H9 (cell line): ENCODE measurements around the gene SERPINH1. TPM values are rescaled to one million over a fixed set of nuclear protein-coding genes. Genes with fewer than 3 reads are reported as not detected.

Experiments
- DNase-seq: peaks from one replicate; pipeline ENCODE4 v3.0.0-alpha.2; 2017
- H2AFZ ChIP-seq: one replicate; pipeline ENCODE4 v1.6.1; 2013; ENCODE audit warnings: mild to moderate bottlenecking, low read length, control low read depth, moderate library complexity
- H2AK5ac ChIP-seq: 2 replicates; pipeline ENCODE4 v1.6.1; 2013; ENCODE audit warnings: low read length, control low read depth, mixed read lengths; ENCODE audit not compliant: insufficient read length
- H2BK120ac ChIP-seq: one replicate; pipeline ENCODE4 v1.6.1; 2013; ENCODE audit warnings: low read depth, mild to moderate bottlenecking, low read length, control low read depth, inconsistent platforms; ENCODE audit not compliant: poor library complexity, severe bottlenecking
- H2BK12ac ChIP-seq: 2 replicates; pipeline ENCODE4 v1.6.1; 2013; ENCODE audit warnings: low read length, control low read depth, mixed read lengths, low read depth; ENCODE audit not compliant: insufficient read length
- H2BK15ac ChIP-seq: 2 replicates; pipeline ENCODE4 v1.6.1; 2013; ENCODE audit warnings: low read depth, low read length, control low read depth
- H2BK20ac ChIP-seq: one replicate; pipeline ENCODE4 v1.6.1; 2013; ENCODE audit warnings: low read depth, mild to moderate bottlenecking, low read length, control low read depth, inconsistent platforms; ENCODE audit not compliant: poor library complexity, severe bottlenecking
- H2BK5ac ChIP-seq: 2 replicates; pipeline ENCODE4 v1.6.1; 2013; ENCODE audit warnings: low read length, control low read depth, mixed read lengths; ENCODE audit not compliant: insufficient read length
- H3K14ac ChIP-seq: 2 replicates; pipeline ENCODE4 v1.6.1; 2013; ENCODE audit warnings: low read length, control low read depth; ENCODE audit not compliant: insufficient read depth
- H3K18ac ChIP-seq: 2 replicates; pipeline ENCODE4 v1.6.1; 2013; ENCODE audit warnings: low read depth, mild to moderate bottlenecking, mixed read lengths, low read length, control low read depth; ENCODE audit not compliant: insufficient read length
- H3K23ac ChIP-seq: 2 replicates; pipeline ENCODE4 v1.6.1; 2013; ENCODE audit warnings: low read length, control low read depth, mixed read lengths, low read depth; ENCODE audit not compliant: insufficient read length
- H3K23me2 ChIP-seq: 2 replicates; pipeline ENCODE4 v1.6.1; 2013; ENCODE audit warnings: low read depth, mild to moderate bottlenecking, mixed read lengths, low read length, control low read depth; ENCODE audit not compliant: insufficient read length, poor library complexity, severe bottlenecking
- H3K27ac ChIP-seq: 2 replicates; pipeline ENCODE4 v1.5.1; 2013; ENCODE audit warnings: low read length, control low read depth, mixed read lengths, low read depth; ENCODE audit not compliant: insufficient read length
- H3K27me3 ChIP-seq: 2 replicates; pipeline ENCODE4 v1.6.1; 2013; ENCODE audit warnings: low read length, control low read depth, inconsistent platforms; ENCODE audit not compliant: insufficient read depth
- H3K4ac ChIP-seq: 2 replicates; pipeline ENCODE4 v1.6.1; 2013; ENCODE audit warnings: low read depth, mild to moderate bottlenecking, control low read depth, inconsistent platforms, low read length, moderate library complexity
- H3K4me1 ChIP-seq: 2 replicates; pipeline ENCODE4 v1.6.1; 2013; ENCODE audit warnings: low read length, control low read depth, inconsistent platforms; ENCODE audit not compliant: insufficient read depth
- H3K4me2 ChIP-seq: 2 replicates; pipeline ENCODE4 v1.6.1; 2013; ENCODE audit warnings: low read length, control low read depth, mixed read lengths; ENCODE audit not compliant: insufficient read length, insufficient read depth
- H3K56ac ChIP-seq: 2 replicates; pipeline ENCODE4 v1.6.1; 2013; ENCODE audit warnings: low read depth, mild to moderate bottlenecking, mixed read lengths, low read length, control low read depth; ENCODE audit not compliant: insufficient read length
- H3K79me1 ChIP-seq: 2 replicates; pipeline ENCODE4 v1.6.1; 2013; ENCODE audit warnings: low read depth, mild to moderate bottlenecking, moderate library complexity, low read length, control low read depth, inconsistent platforms; ENCODE audit not compliant: insufficient read depth, poor library complexity, severe bottlenecking
- H3K79me2 ChIP-seq: 2 replicates; pipeline ENCODE4 v1.6.1; 2013; ENCODE audit warnings: low read length, control low read depth, inconsistent platforms; ENCODE audit not compliant: insufficient read depth
- H3K9ac ChIP-seq: 2 replicates; pipeline ENCODE4 v1.6.1; 2013; ENCODE audit warnings: low read length, control low read depth, mixed read lengths; ENCODE audit not compliant: insufficient read length; ENCODE audit errors: extremely low read depth
- H3K9me3 ChIP-seq: one replicate; pipeline ENCODE4 v1.6.1; 2013; ENCODE audit warnings: low read depth, low read length, inconsistent platforms; ENCODE audit not compliant: control insufficient read depth
- H3T11ph ChIP-seq: one replicate; pipeline ENCODE4 v1.6.1; 2013; ENCODE audit warnings: mild to moderate bottlenecking, low read length, control low read depth, inconsistent platforms
- H4K20me1 ChIP-seq: one replicate; pipeline ENCODE4 v1.6.1; 2013; ENCODE audit not compliant: control insufficient read depth, insufficient read length, insufficient read depth
- H4K5ac ChIP-seq: 2 replicates; pipeline ENCODE4 v1.6.1; 2013; ENCODE audit warnings: low read depth, mild to moderate bottlenecking, mixed read lengths, low read length, control low read depth; ENCODE audit not compliant: insufficient read length
- H4K8ac ChIP-seq: replicated peaks from 2 replicates; pipeline ENCODE4 v1.6.1; 2013; ENCODE audit warnings: low read length, control low read depth, mixed read lengths, low read depth; ENCODE audit not compliant: insufficient read length
- H4K91ac ChIP-seq: 2 replicates; pipeline ENCODE4 v1.6.1; 2013; ENCODE audit warnings: low read depth, mild to moderate bottlenecking, moderate library complexity, mixed read lengths, low read length, control low read depth; ENCODE audit not compliant: insufficient read length
- H3K27ac Mint-ChIP-seq, 3 experiments: 2 replicates in 2 of 3; 3 replicates in 1 of 3; pipeline ENCODE4 v1.8.0; 2020 to 2021; ENCODE audit warnings: mixed read lengths in 3 of 3, mild to moderate bottlenecking in 1 of 3, moderate library complexity in 1 of 3
- H3K27me3 Mint-ChIP-seq: 2 replicates; pipeline ENCODE4 v1.8.0; 2021; ENCODE audit warnings: low read depth, mild to moderate bottlenecking, moderate library complexity, mixed read lengths
- H3K36me3 Mint-ChIP-seq, 3 experiments: 2 replicates in 2 of 3; 3 replicates in 1 of 3; pipeline ENCODE4 v1.8.0; 2020 to 2021; ENCODE audit warnings: low read depth in 3 of 3, mixed read lengths in 3 of 3; ENCODE audit not compliant: insufficient read depth in 1 of 3
- H3K4me1 Mint-ChIP-seq, 2 experiments: 2 replicates each; pipeline ENCODE4 v1.8.0; 2020; ENCODE audit warnings: mixed read lengths in 2 of 2
- H3K4me3 Mint-ChIP-seq, 2 experiments: 2 replicates in 1 of 2; 3 replicates in 1 of 2; pipeline ENCODE4 v1.8.0; 2020 to 2021; ENCODE audit warnings: mild to moderate bottlenecking in 2 of 2, mixed read lengths in 2 of 2, moderate library complexity in 1 of 2
- H3K9me3 Mint-ChIP-seq, 2 experiments: 2 replicates in 1 of 2; 3 replicates in 1 of 2; pipeline ENCODE4 v1.8.0; 2020; ENCODE audit warnings: mild to moderate bottlenecking in 2 of 2, mixed read lengths in 2 of 2, moderate library complexity in 1 of 2
- CTCF ChIP-seq: fragments of 200-600 bp; sonication (generic); conservative IDR thresholded peaks from 3 replicates; pipeline ENCODE4 v1.8.0; 2021; ENCODE audit warnings: antibody characterized with exemption, mild to moderate bottlenecking
- WGBS: extraction: QIAGEN DNeasy Blood & Tissue Kit; methylation state at CpG from one replicate; pipeline ENCODE4 v1.1.7; 2013; ENCODE audit warnings: missing lambda C conversion rate, low lambda C conversion rate, mixed read lengths; ENCODE audit not compliant: insufficient read length; ENCODE audit errors: extremely low coverage; 5-methylcytosine and 5-hydroxymethylcytosine counted together
- total RNA-seq: library from RNA; stranded (reverse); gene quantifications from 2 replicates; pipeline ENCODE4 v1.2.1, GENCODE V29; 2021

Gene SERPINH1
- total RNA-seq, 1 experiment from 2014 or later = 253 TPM

GRCh38 chr11:75576017-75576416 is 14.0 kb downstream of the SERPINH1 start:
- Histone ChIP-seq H3K4me1 (no peaks in the 10 kb centered on the region), H3K79me2 (no peaks in the 10 kb centered on the region), H3K27me3 (no peaks in the 10 kb centered on the region), H3K14ac (no peak overlapping the region; the same call in 1 of the 2 replicates), H2BK15ac (no peak overlapping the region), H3K27ac (no peak overlapping the region), H4K5ac (no peak overlapping the region), H2BK5ac (no peak overlapping the region), H3K4me2 (no peak overlapping the region), H2BK12ac (no peak overlapping the region), H4K8ac (no peak overlapping the region), H3K23me2 (no peaks in the 10 kb centered on the region), H3K18ac (no peak overlapping the region), H3T11ph (no peak overlapping the region), H2AK5ac (no peak overlapping the region), H2BK120ac (no peak overlapping the region), H3K23ac (no peak overlapping the region), H4K20me1 (no peaks in the 10 kb centered on the region), H3K9ac (no peak overlapping the region), H3K79me1 (no peaks in the 10 kb centered on the region), H2AFZ (no peak overlapping the region), H4K91ac (no peak overlapping the region), H2BK20ac (no peak overlapping the region), H3K9me3 (no peaks in the 10 kb centered on the region), H3K4ac (no peak overlapping the region), H3K56ac (no peak overlapping the region)
- no peaks in the 10 kb centered on the region for H3K9me3 Mint-ChIP-seq
- H3K27me3 Mint-ChIP-seq = peaks cover 6% of the 10 kb centered on the region
- no peak overlapping the region for H3K4me3 Mint-ChIP-seq
- peaks cover 10 to 11% of the 10 kb centered on the region in 2 experiments; a peak in 3 of 4 replicates for H3K4me1 Mint-ChIP-seq
- H3K36me3 Mint-ChIP-seq = peaks cover 16 to 39% (median 32%) of the 10 kb centered on the region in 3 experiments
- no peak for DNase-seq
- WGBS = no CpG with 5 or more reads among the region's 6 CpGs
- no peak for TF ChIP-seq CTCF
- H3K27ac Mint-ChIP-seq = peak overlapping the region in 1 of 3 experiments; percentile 53; a peak in 1 of 7 replicates
